Measurements from ENCODE around the gene STX11. TPM values are rescaled to one million over a fixed set of nuclear protein-coding genes. Genes with fewer than 3 reads are reported as not detected.
A peak's percentile ranks its signal among the peaks of the same experiment; 100 is the strongest.
"Not testable (repeated sequence)": the region's sequence is repeated elsewhere in the genome, so short reads cannot be mapped to it uniquely, and the experiment has no call there.

Gene STX11
- total RNA-seq, 2 experiments from 2014 or later: 19.6 to 20.9 TPM

- CTCF ChIA-PET: interaction anchor here (0.9 to 3.5 kb wide), 4 partner anchors 10 to 95 kb away, joined by 3 to 11 read pairs (median 4); no protein-coding TSS in a partner anchor
- no peaks in the 10 kb centered on the region for H3K36me3 Mint-ChIP-seq (ENCODE audit: low read depth)
Observed at GRCh38 chr6:144123836-144124235, 26.5 kb upstream of the STX11 start.

GRCh38 chr6:144127097-144127496 is 23.2 kb upstream of the STX11 start:
- ChIA-PET POLR2A (no interaction called here), CTCF (interaction anchor here (1.5 to 1.7 kb wide), 2 partner anchors 13 to 22 kb away, joined by 4 read pairs; no protein-coding TSS in a partner anchor)
- H3K27me3 Mint-ChIP-seq: no peaks in the 10 kb centered on the region
- H3K4me3 Mint-ChIP-seq: no peak overlapping the region
- H3K27ac Mint-ChIP-seq: no peak overlapping the region
- H3K9me3 Mint-ChIP-seq (ENCODE audit: low read depth): no peaks in the 10 kb centered on the region
- no peaks in the 10 kb centered on the region for H3K36me3 Mint-ChIP-seq (ENCODE audit: low read depth)
- intact Hi-C loops (cut with DNase I, micrococcal nuclease): no loop called here
- ATAC-seq: no peak
- DNase-seq: no peak
- peaks cover 30% of the 10 kb centered on the region for H3K4me1 Mint-ChIP-seq

More at GRCh38 chr6:144123836-144124235, 26.5 kb upstream of the STX11 start:
- Mint-ChIP-seq H3K27me3 (no peaks in the 10 kb centered on the region), H3K27ac (no peak overlapping the region), H3K9me3 (ENCODE audit: low read depth) (no peaks in the 10 kb centered on the region), H3K4me3 (no peak overlapping the region), H3K4me1 (peaks cover 2% of the 10 kb centered on the region)
- intact Hi-C loops (cut with DNase I, micrococcal nuclease): no loop called here
- no peak for ATAC-seq
- POLR2A ChIA-PET: no interaction called here
- DNase-seq: no peak

- POLR2A ChIA-PET: no interaction called here
- CTCF ChIA-PET: interaction anchor here (0.7 to 3.4 kb wide), 5 partner anchors 9 to 87 kb away, joined by 3 to 14 read pairs (median 3); no protein-coding TSS in a partner anchor
- H3K9me3 Mint-ChIP-seq (ENCODE audit: low read depth): no peaks in the 10 kb centered on the region
- H3K4me3 Mint-ChIP-seq: no peak overlapping the region
- intact Hi-C loops (cut with DNase I, micrococcal nuclease): no loop called here
- DNase-seq (no peak), ATAC-seq (no peak)
- H3K27ac Mint-ChIP-seq: peak overlapping the region; percentile 91
- H3K36me3 Mint-ChIP-seq (ENCODE audit: low read depth): no peaks in the 10 kb centered on the region
- peaks cover 38% of the 10 kb centered on the region for H3K4me1 Mint-ChIP-seq
- H3K27me3 Mint-ChIP-seq: peaks cover 2% of the 10 kb centered on the region
Observed at GRCh38 chr6:144129469-144129868, 20.8 kb upstream of the STX11 start.

GRCh38 chr6:144131248-144131709 is 19.0 kb upstream of the STX11 start:
- H3K27me3 Mint-ChIP-seq: peaks cover 2% of the 10 kb centered on the region
- no peaks in the 10 kb centered on the region for H3K9me3 Mint-ChIP-seq (ENCODE audit: low read depth)
- intact Hi-C loops (cut with DNase I, micrococcal nuclease): loop anchor here (1.0 to 5.0 kb wide), 9 partner anchors 20 to 413 kb away; partner anchors contain the start of gene SF3B5 (in 1 of the 2)
- peak overlapping the region; percentile 91 for H3K27ac Mint-ChIP-seq
- H3K36me3 Mint-ChIP-seq (ENCODE audit: low read depth): no peaks in the 10 kb centered on the region
- DNase-seq (no peak), ATAC-seq (peak; percentile 94)
- peak overlapping the region; percentile 47 for H3K4me3 Mint-ChIP-seq
- peaks cover 38% of the 10 kb centered on the region for H3K4me1 Mint-ChIP-seq
- POLR2A ChIA-PET: interaction anchor here (0.6 to 1.4 kb wide), 4 partner anchors 20 to 900 kb away, joined by 4 to 11 read pairs (median 5); partner anchors contain the start of gene STX11
- CTCF ChIA-PET: interaction anchor here (0.8 to 3.4 kb wide), 7 partner anchors 12 to 88 kb away, joined by 3 to 14 read pairs (median 4); no protein-coding TSS in a partner anchor

- H3K4me3 Mint-ChIP-seq; ATAC-seq; H3K9me3 Mint-ChIP-seq (ENCODE audit: low read depth); H3K27me3 Mint-ChIP-seq; DNase-seq; H3K36me3 Mint-ChIP-seq (ENCODE audit: low read depth): not testable (repeated sequence)
- H3K4me1 Mint-ChIP-seq: peaks cover 37% of the 10 kb centered on the region
- peak overlapping the region; percentile 60 for H3K27ac Mint-ChIP-seq
- intact Hi-C loops (cut with DNase I, micrococcal nuclease): loop anchor here in 1 of 2 experiments (5.0 kb wide), 1 partner anchor 220 kb away; no protein-coding TSS in a partner anchor
- ChIA-PET POLR2A (interaction anchor here (0.8 kb wide), 1 partner anchor 19 kb away, joined by 3 read pairs; no protein-coding TSS in a partner anchor), CTCF (interaction anchor here (1.8 kb wide), 2 partner anchors 14 to 19 kb away, joined by 5 to 6 read pairs; no protein-coding TSS in a partner anchor)
Observed at GRCh38 chr6:144132167-144132690, 18.1 kb upstream of the STX11 start.

- DNase-seq: no peak
- intact Hi-C loops (cut with DNase I, micrococcal nuclease): loop anchor here in 1 of 2 experiments (5.0 kb wide), 1 partner anchor 219 kb away; no protein-coding TSS in a partner anchor
- peaks cover 6% of the 10 kb centered on the region for H3K27me3 Mint-ChIP-seq
- no peak overlapping the region for H3K4me3 Mint-ChIP-seq
- H3K27ac Mint-ChIP-seq: no peak overlapping the region
- ATAC-seq: no peak
- no peaks in the 10 kb centered on the region for H3K36me3 Mint-ChIP-seq (ENCODE audit: low read depth)
- ChIA-PET CTCF (interaction anchor here (0.7 to 1.8 kb wide), 2 partner anchors 13 to 238 kb away, joined by 3 to 6 read pairs; no protein-coding TSS in a partner anchor), POLR2A (interaction anchor here (0.8 kb wide), 1 partner anchor 18 kb away, joined by 3 read pairs; no protein-coding TSS in a partner anchor)
- peaks cover 36% of the 10 kb centered on the region for H3K4me1 Mint-ChIP-seq
- no peaks in the 10 kb centered on the region for H3K9me3 Mint-ChIP-seq (ENCODE audit: low read depth)
Observed at GRCh38 chr6:144133225-144133821, 17.0 kb upstream of the STX11 start.

- H3K4me1 Mint-ChIP-seq: peaks cover 33% of the 10 kb centered on the region
- no peaks in the 10 kb centered on the region for H3K9me3 Mint-ChIP-seq (ENCODE audit: low read depth)
- no peak overlapping the region for H3K27ac Mint-ChIP-seq
- H3K4me3 Mint-ChIP-seq: no peak overlapping the region
- CTCF ChIA-PET: no interaction called here
- H3K36me3 Mint-ChIP-seq (ENCODE audit: low read depth): no peaks in the 10 kb centered on the region
- H3K27me3 Mint-ChIP-seq: peaks cover 6% of the 10 kb centered on the region
- POLR2A ChIA-PET: interaction anchor here (0.6 kb wide), 1 partner anchor 18 kb away, joined by 3 read pairs; no protein-coding TSS in a partner anchor
- ATAC-seq (no peak), DNase-seq (no peak)
- intact Hi-C loops (cut with DNase I, micrococcal nuclease): loop anchor here (1.0 to 5.0 kb wide), 2 partner anchors 11 to 218 kb away; no protein-coding TSS in a partner anchor
Observed at GRCh38 chr6:144134176-144134575, 16.1 kb upstream of the STX11 start.

- no peak overlapping the region for H3K4me3 Mint-ChIP-seq
- CTCF ChIA-PET: no interaction called here
Observed at GRCh38 chr6:144134737-144135136, 15.6 kb upstream of the STX11 start.

GRCh38 chr6:144138542-144138941 is 11.8 kb upstream of the STX11 start:
- H3K9me3 Mint-ChIP-seq (ENCODE audit: low read depth): no peaks in the 10 kb centered on the region
- DNase-seq (no peak), ATAC-seq (no peak)
- H3K4me3 Mint-ChIP-seq: no peak overlapping the region
- H3K27ac Mint-ChIP-seq: no peak overlapping the region
- intact Hi-C loops (cut with DNase I, micrococcal nuclease): no loop called here
- no peaks in the 10 kb centered on the region for H3K36me3 Mint-ChIP-seq (ENCODE audit: low read depth)
- POLR2A ChIA-PET: interaction anchor here (0.6 kb wide), 1 partner anchor 53 kb away, joined by 4 read pairs; no protein-coding TSS in a partner anchor
- CTCF ChIA-PET: interaction anchor here (0.5 to 0.8 kb wide), 2 partner anchors 9 to 80 kb away, joined by 3 read pairs; no protein-coding TSS in a partner anchor
- peaks cover 4% of the 10 kb centered on the region for H3K27me3 Mint-ChIP-seq
- H3K4me1 Mint-ChIP-seq: peaks cover 2% of the 10 kb centered on the region

More at GRCh38 chr6:144134737-144135136, 15.6 kb upstream of the STX11 start:
- H3K9me3 Mint-ChIP-seq (ENCODE audit: low read depth): no peaks in the 10 kb centered on the region
- H3K27me3 Mint-ChIP-seq: peaks cover 6% of the 10 kb centered on the region
- H3K27ac Mint-ChIP-seq: no peak overlapping the region
- no peaks in the 10 kb centered on the region for H3K36me3 Mint-ChIP-seq (ENCODE audit: low read depth)
- ATAC-seq (no peak), DNase-seq (no peak)
- POLR2A ChIA-PET: interaction anchor here (0.6 kb wide), 1 partner anchor 19 kb away, joined by 3 read pairs; no protein-coding TSS in a partner anchor
- H3K4me1 Mint-ChIP-seq: peaks cover 28% of the 10 kb centered on the region
- intact Hi-C loops (cut with DNase I, micrococcal nuclease): loop anchor here (1.0 to 5.0 kb wide), 2 partner anchors 11 to 218 kb away; no protein-coding TSS in a partner anchor

- H3K27me3 Mint-ChIP-seq: peaks cover 4% of the 10 kb centered on the region
- no peak for DNase-seq
- CTCF ChIA-PET: interaction anchor here (0.8 kb wide), 1 partner anchor 199 kb away, joined by 3 read pairs; no protein-coding TSS in a partner anchor
- no peak overlapping the region for H3K27ac Mint-ChIP-seq
- no peaks in the 10 kb centered on the region for H3K36me3 Mint-ChIP-seq (ENCODE audit: low read depth)
- no peaks in the 10 kb centered on the region for H3K4me1 Mint-ChIP-seq
- ATAC-seq: no peak
- no peaks in the 10 kb centered on the region for H3K9me3 Mint-ChIP-seq (ENCODE audit: low read depth)
- POLR2A ChIA-PET: no interaction called here
- no peak overlapping the region for H3K4me3 Mint-ChIP-seq
- intact Hi-C loops (cut with DNase I, micrococcal nuclease): no loop called here
Observed at GRCh38 chr6:144139817-144140216, 10.5 kb upstream of the STX11 start.

GRCh38 chr6:144140867-144141266 is 9.4 kb upstream of the STX11 start:
- Mint-ChIP-seq H3K36me3 (ENCODE audit: low read depth) (no peaks in the 10 kb centered on the region), H3K27me3 (peaks cover 7% of the 10 kb centered on the region), H3K9me3 (ENCODE audit: low read depth) (no peaks in the 10 kb centered on the region), H3K4me3 (no peak overlapping the region), H3K4me1 (no peaks in the 10 kb centered on the region), H3K27ac (no peak overlapping the region)
- intact Hi-C loops (cut with DNase I, micrococcal nuclease): no loop called here
- CTCF ChIA-PET: no interaction called here
- POLR2A ChIA-PET: no interaction called here
- no peak for ATAC-seq
- DNase-seq: no peak

Measured in activated CD4-positive, alpha-beta T cell treated with anti-CD3 and anti-CD28 coated beads for 36 hours (primary cell).